Peyer's patch (tissue), 4 donors: ENCODE data around the gene CP.

ENCODE experiments used
- CTCF ChIP-seq, 6 experiments: fragments of 450-650 bp in 4 of 6; fragments of 200-600 bp in 2 of 6; sonication (generic) in 1 of 6; IDR thresholded peaks; one replicate each; pipeline ENCODE4 v1.5.1; 2017 to 2019; ENCODE audit warnings: antibody characterized with exemption in 6 of 6, mild to moderate bottlenecking in 3 of 6, moderate library complexity in 1 of 6
- POLR2A ChIP-seq, 2 donors: fragments of 450-650 bp; IDR thresholded peaks; one replicate each; pipeline ENCODE4 v1.5.1; 2017; ENCODE audit warnings: antibody characterized with exemption in 2 of 2, mild to moderate bottlenecking in 2 of 2, moderate library complexity in 2 of 2

DNA sequence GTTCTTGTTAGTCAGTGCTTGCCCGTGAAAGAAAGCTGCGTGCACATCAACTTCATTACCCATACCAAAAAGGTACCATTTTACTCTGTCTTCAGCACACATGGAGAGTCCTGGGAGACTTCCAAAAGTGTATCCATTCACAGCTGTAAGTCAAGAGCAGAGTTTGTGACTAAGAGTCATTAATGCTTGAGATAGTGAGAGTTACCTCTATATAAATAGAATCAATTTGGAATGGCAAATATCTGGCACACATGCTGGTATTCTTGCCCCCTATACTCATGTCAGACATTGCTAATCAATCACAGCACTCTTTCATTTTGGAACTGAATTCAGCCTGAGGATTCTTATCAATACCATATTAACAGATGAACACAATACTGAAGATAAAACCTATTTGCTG lies 14.2 kb downstream of the CP start:
- TF ChIP-seq CTCF (IDR thresholded peaks at IDR 0.05), result no peak
- no peak for TF ChIP-seq POLR2A (IDR thresholded peaks at IDR 0.05)
